IPS DF 4.7 (cell line): ENCODE measurements around the gene LDLRAD4.

Experiments used
- DNase-seq: peaks from one replicate; pipeline ENCODE4 v3.0.0-alpha.2; 2013; ENCODE audit warnings: low spot score; ENCODE audit errors: extremely low read depth

The LDLRAD4 gene

DNA sequence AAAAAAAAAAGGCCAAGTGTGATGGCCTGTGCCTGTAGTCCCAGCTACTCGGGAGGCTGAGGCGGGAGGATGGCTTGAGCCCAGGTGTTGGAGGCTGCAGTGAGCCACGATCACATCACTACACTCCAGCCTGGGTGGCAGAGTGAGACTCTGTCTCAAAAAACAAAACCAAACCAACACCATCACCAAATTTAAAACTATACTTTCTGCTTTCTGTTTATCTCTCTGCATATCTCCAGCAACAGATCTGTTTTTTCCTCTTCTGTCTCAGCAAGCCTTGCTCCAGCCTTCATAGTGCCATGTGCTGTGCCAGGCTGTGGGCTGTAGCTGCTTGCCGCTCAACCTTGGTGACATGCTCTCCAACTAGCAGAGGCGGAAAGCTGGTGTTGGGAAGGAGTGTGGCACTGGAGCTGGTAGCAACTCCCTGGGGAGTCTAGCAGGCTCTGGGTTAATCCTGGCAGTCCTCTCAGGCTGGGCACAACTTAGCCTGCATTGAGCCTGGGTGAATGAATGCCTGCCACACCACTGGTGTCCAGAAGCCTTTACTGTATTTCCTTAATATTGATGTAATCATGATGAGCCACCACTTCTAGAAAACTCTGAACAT lies 204.1 kb downstream of the LDLRAD4 start:
- DNase-seq, result no peak

DNA sequence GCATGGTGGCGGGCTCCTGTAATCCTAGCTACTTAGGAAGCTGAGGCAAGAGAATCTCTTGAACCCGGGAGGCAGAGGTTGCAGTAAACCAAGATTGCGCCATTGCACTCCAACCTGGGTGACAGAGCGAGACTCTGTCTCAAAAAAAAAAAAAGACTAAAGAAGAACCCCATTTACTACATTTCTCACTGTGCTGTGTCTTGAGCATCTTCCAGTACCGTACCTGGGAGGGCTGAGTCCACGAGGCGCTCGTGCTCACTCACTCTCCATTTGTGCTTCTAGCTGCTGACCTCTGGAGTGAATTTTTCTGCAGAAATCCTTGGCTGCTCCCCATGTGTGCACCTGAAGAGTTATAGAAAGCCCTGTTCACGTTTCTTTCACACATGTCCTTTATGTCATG lies 204.8 kb downstream of the LDLRAD4 start:
- DNase-seq, result no peak

DNA sequence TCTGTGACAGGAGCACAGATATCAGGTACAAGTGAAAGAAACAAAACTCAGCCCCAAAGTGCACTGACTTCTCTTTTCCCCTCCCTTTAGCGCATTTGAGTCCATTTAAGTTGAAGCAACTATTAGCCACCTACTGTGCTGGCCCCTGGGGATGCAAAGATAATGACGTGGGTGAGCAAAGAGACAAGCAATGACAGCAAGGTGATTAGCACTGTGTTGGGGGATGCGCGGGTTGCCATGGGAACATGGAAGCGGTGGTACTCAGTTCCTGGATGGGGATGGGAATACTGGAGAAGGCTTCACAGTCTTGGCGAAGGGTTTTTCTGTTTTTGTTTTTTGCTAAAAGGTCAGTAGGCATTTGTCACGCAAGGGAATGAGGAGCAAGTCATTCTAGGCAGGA lies 205.8 kb downstream of the LDLRAD4 start:
- DNase-seq, result no peak

GRCh38 chr18:13425357-13426091 lies 207.0 kb downstream of the LDLRAD4 start:
- no peak for DNase-seq

GRCh38 chr18:13427354-13427753 lies 208.8 kb downstream of the LDLRAD4 start:
- DNase-seq, result no peak

GRCh38 chr18:13428319-13428718 lies 209.8 kb downstream of the LDLRAD4 start:
- DNase-seq, result no peak

DNA sequence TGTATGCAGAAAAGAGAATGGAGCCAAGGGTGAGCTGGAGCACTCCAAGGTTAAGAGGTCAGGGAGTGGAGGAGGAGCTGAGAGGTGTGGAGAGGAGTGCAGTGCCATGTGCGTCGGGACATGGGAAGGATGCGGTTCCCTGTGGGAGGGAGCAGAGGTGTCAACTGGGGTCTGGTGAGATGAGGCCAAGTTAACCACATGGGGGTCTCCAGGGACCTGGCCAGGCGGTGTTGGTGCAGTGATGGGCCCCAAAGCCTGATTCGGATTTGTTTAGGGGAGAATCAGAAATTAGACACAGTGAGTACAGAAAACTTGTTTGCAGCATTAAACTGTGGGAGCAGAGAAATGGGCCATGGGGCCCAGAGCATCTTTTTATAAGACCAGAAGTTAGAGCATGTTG lies 210.5 kb downstream of the LDLRAD4 start:
- DNase-seq, result no peak

- no peak for DNase-seq
Observed at GRCh38 chr18:13429884-13430510, 211.4 kb downstream of the LDLRAD4 start.

DNA sequence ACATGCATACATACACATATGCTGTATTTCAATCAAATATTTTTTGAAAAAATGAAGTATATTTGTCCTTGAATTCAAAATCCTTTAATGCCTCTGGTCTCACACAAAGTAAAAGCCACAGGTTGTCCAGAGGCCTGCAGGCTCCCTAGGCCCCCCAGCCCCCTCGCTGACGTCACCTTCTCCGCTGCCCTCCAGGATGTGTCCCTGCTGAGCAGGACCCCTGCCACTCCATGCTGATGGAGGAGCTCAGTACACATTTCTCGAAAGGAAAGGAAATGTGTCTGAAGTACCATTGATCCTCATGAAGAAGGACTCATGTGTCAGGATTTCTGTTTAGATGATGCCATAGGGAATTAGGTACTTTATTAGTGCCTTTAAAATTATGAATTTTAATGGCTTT lies 212.1 kb downstream of the LDLRAD4 start:
- DNase-seq, result no peak

- no peak for DNase-seq
Observed at GRCh38 chr18:13431886-13432285, 213.3 kb downstream of the LDLRAD4 start.

DNA sequence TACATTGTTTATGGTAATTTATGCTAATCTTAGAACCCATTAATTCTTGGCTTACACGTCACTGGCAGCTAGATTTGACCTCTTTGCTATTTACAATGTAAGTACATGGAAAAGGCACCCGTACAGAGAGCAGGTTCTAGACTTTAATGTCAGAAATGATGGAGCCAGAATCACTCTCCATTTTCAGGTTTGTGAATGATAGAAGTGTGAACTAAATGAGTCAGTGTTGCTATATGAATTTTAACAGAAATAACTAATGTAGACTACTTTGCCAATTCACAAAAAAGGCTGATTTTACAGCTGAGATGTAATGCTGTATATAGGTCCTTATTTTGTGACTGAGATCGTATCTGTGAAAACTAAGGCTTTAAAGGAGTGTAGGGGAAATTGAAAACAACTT lies 214.6 kb downstream of the LDLRAD4 start:
- no peak for DNase-seq

DNA sequence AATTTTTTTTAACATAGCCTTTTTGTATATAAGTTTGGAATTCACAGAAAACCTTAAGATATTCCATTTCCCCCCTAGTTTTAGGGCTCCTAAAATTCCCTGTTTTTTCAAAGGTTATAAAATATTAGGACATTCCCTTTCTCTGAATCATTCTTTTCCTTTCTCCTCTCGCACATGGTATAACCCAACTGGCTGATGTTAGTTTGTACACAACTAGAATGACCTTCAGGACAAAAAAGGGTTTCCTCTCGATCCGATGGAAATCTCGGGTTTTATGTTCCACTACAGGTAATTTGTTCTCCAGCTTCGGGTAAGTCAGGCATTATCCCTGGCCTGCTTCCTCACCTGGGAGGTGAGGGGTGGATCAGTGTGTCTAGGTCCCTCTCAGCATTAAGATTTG lies 215.1 kb downstream of the LDLRAD4 start:
- no peak for DNase-seq

DNA sequence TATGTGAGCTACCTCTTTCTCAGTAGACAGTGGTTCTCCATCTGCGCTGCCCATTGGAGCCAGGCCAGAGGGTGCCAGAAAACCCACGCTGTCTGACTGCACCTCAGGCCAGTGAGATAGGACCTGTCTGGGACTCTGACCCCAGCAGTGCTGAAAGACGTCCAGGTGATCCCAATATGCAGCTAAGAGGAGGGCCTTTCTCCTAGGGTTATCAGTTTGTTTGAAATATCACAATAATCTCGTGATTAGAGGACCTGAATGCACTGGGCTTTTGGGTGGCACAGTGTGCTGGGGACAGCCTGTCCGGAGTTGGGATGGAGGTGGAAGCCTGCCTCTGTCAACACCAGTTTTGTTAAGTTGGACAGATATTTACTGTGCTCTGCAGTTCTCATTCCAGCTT lies 216.3 kb downstream of the LDLRAD4 start:
- no peak for DNase-seq

DNA sequence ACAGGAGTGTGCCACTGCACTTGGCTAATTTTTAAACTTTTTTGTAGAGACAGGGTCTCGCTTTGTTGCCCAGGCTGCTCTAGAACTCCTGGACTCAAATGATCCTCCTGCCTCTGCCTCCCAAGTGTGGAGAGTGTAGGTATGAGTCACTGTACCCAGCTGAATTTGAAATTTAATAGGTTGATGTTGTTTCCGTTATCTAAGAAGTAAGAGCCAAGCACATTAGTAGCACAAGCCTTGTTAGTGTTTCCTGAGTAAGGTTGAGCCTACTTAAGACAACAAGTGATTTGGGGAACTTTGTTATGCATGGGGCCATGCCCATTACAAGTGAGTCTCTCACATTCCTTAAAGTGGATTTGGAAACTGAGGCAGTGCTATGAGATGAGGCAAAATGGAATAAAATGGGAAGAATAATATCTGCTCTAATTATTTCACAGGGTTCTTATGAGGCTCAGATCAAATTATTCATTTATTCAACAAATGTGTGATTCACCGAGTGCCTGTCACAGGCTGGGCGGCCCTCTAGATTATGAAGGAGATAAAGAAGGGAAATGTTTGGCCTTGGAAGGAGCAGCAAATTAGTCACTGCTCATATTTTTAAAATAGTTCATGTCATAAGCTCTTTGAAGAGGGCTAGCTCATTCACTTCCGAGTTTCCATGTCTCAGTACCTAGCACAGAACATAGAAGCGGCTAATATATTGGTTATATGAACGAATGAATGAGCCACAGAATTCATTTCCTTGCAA lies 217.2 kb downstream of the LDLRAD4 start:
- no peak for DNase-seq

DNA sequence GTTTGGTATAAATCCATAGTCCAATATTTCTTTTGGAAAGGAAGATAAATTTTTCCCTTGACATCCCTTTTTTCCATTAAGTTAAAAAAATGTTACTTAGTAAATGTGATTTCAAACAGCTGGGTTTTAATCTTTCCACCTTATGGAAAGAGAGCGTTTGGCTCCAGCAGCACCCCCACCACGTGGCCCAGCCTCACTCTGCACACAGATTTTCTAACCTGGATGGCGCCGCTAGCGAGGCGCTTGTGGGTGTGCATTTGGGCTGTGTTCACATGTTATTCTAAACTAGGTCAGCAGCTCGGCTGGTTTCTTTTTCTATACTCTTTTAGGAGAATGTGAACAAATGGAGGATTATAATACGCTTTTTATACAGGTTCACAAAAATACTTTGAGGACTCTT lies 218.0 kb downstream of the LDLRAD4 start:
- DNase-seq, result no peak

DNA sequence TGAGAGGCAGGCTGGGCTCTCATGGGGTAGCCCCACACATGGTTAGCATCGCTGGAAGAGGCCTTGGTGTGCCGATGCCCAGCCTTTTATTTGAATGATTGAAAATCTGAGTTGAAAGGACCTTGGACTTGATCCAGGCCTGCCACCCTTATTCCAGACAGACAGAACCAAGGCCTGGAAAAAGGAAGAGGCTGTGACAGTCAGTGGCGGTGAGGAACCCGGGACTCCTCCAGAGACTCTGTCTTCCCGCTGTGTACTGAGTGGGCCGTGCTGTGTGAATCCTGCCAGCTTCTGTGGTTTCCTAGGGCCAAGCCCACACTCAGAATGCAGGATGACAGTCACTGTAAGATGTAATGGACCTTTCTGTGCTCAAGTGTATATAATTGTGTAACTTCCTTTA lies 218.5 kb downstream of the LDLRAD4 start:
- DNase-seq, result no peak

DNA sequence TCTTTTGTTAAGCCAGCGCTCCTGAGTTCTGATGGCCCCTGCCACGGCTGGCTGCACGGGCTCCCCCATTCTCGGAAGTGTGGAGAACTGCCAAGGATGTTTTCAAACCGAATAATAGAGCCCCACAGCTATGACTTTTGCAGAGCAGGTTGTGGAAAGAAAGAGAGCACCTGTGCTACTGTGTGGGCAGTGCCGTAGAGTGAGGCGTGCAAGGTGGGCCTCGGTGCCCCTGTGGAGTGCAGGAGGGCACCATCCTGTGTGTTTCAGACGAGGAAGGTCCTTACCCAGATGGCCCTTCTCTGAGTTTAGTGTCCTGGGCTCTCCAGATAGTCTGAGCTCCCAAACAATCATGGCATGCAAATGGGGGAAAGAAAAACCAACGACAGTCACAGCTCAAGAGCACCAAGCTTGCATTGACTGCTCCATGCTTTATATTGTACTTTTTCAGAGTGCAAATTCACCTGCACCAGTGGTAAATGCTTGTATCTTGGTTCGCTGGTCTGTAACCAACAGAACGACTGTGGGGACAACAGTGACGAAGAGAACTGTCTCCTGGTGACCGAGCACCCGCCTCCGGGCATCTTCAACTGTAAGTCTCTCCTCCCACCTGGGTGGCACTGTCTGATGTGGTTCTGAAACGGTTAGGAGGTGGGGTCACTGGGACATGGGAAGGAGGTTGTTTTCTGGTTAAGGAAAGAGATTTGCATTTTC lies 219.4 kb downstream of the LDLRAD4 start:
- DNase-seq, result no peak

DNA sequence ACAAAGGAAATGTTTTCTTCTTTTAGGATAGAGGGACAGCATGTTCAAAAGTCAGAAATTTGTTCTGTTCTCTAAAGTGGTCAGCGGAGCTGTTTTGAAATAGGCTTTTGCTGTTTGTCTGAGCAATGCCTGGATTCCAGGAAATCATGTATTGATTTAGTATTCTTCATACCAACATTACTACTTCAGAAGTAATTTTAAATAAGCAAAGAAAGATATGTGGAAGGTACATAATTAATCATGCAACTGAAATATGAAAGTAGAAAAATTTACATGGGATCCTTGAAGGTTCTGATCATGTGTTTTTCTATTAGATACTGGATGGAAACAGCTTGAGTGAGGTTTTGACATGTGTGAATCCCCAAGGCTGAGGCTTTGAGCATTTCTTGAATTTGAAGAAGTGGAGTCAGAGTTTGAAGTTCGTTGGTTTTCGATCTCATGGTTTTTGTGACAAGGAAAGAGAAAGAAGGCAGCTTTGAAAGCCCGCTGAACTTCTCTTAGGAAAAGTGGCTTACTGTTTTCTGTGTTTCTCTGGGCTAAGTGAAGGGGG lies 220.0 kb downstream of the LDLRAD4 start:
- DNase-seq, result no peak

- no peak for DNase-seq
Observed at GRCh38 chr18:13439461-13439860, 220.9 kb downstream of the LDLRAD4 start.

- DNase-seq, result no peak
Observed at GRCh38 chr18:13440277-13441248, 222.0 kb downstream of the LDLRAD4 start.
